GM21737 (cell line): ENCODE results near the gene ACSS3.

Experiments used
- ATAC-seq: cut with Tn5 transposase; IDR thresholded peaks from one replicate; pipeline ENCODE4 v1.9.1; 2021; ENCODE audit warnings: mild to moderate bottlenecking, moderate library complexity; ENCODE audit not compliant: unreplicated experiment

ACSS3 gene

DNA sequence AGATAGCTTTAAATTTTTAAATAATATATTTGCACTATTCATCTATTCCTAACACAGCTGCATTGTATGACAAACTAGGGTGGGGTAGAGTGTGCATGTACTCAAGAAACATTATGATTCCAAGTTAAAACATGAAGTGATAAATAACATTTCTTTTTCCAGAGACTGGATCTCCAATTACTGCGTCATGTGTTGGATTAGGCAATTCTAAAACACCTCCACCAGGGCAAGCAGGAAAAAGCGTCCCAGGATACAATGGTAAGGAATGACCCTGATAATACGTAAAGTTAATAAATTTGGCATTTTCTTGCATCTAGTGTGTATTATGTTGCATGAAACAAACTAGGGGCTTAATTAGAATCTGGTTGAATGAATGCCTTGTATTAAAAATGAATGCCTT lies 138.9 kb downstream of the ACSS3 start:
- no peak for ATAC-seq

DNA sequence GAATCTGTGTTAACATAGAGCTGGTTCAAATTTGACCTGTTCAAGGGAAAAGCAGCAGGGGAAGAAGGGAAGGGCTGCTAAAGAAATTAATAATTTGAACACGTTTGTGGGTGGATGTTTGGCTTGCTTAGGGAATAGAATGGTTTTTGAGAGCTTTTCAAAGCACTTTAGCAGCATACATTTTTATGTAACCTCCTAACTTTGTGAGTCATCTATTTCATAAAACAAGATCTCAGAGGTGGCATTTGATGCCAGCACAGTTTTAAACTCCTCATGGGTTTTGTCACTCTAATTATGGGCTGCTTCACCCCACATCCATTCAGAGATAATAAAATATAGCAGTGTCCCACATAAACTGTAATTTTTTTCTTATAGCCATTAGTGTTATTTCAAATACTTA lies 143.8 kb downstream of the ACSS3 start:
- no peak for ATAC-seq

GRCh38 chr12:81222846-81223592 lies 145.1 kb downstream of the ACSS3 start:
- ATAC-seq, result no peak

DNA sequence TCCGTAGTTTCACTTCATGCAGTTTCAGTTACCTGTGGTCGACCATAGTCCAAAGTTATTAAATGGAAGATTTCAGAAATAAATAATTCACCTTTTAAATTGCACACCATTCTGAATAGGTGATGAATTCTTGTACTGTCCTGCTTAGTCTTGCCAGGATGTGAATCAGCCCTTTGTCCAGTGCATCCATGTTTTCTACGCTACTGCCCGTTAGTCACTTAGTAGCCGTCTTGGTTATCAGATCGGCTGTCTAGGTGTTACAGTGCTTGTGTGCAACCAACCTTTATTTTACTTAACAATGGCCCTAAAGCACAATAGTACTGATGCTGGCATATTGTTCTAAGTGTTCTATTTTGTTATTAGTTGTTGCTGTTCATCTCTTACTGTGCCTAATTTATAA lies 146.7 kb downstream of the ACSS3 start:
- ATAC-seq, result no peak

- no peak for ATAC-seq
These were observed 151.9 kb downstream of the ACSS3 start for GRCh38 chr12:81229759-81230158.

GRCh38 chr12:81231574-81232368 lies 153.9 kb downstream of the ACSS3 start:
- no peak for ATAC-seq

GRCh38 chr12:81245458-81245857 lies 167.6 kb downstream of the ACSS3 start:
- ATAC-seq, result no peak

- no peak for ATAC-seq
These were observed 168.2 kb downstream of the ACSS3 start for GRCh38 chr12:81245907-81246570.

DNA sequence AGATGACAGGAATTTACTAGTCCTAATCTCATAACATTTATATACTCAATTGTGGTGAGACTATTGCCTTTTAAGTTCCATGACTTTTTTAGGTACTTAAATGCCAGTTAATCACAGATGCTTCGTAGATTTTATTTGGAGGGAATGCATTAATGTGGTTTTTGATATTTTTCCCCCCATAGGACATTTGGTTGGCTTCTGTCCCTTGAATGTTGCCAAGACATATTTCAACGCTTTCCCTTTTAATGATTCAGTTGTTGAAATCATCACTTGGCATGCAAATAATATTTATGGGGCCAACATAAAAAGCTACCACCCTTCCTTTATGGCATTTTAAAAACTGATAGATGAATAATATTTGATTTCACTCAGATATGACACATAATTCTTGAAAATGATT lies 172.1 kb downstream of the ACSS3 start:
- no peak for ATAC-seq

DNA sequence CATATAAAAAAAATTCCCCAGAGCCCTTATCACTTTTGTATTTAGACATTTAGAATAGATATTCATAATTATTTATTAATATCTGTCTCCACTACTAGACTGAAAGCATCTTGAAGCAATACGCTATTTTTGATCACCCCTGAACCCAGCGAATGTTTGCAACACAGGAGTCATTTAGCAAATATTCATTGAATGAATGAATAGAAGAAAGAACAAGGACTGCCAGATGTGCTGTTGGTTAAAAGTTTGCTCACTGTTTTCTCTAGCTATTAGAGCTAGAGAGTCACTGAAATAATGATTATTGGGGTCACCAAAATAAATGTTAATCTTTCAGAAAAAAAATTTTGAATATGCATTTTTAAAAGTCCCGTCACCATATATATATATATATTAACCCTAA lies 174.3 kb downstream of the ACSS3 start:
- no peak for ATAC-seq

- ATAC-seq, result no peak
These were observed 175.5 kb downstream of the ACSS3 start for GRCh38 chr12:81253360-81253759.

DNA sequence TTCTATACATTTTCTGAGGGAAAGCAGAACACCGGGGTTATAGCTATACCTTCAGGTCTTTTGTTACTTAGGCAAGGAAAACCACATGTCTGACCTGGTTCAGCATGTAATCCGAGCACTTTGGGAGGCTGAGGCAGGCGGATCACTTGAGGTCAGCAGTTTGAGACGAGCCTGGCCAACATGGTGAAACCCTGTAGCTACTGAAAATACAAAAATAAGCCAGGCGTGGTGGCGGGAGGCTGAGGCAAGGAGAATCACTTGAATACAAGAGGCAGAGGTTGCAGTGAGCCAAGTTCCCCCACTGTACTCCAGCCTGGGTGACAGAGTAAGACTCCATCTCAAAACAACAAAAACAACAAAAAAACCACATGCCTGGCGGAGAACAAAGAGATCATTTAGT lies 177.6 kb downstream of the ACSS3 start:
- ATAC-seq, result no peak

DNA sequence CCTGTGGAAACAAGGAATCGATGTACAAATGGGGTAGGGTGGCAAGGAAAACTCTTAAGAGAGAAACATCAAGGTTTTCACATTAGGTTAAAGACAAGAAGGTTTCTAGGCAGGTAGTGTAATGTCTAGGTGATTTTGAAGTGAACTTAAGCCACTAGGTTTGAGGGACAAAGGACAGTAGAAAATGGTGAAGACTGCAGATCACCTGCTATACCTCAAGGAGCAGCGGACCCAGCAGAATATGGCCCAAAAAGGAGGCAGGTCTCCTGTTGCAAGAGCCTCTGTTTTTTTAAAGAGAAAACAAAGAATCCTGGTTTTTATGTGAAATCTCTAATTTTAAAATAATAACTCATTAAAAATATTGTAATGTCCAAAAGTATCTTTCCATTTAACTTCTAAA lies 178.1 kb downstream of the ACSS3 start:
- no peak for ATAC-seq

GRCh38 chr12:81257947-81258551 lies 180.2 kb downstream of the ACSS3 start:
- no peak for ATAC-seq

DNA sequence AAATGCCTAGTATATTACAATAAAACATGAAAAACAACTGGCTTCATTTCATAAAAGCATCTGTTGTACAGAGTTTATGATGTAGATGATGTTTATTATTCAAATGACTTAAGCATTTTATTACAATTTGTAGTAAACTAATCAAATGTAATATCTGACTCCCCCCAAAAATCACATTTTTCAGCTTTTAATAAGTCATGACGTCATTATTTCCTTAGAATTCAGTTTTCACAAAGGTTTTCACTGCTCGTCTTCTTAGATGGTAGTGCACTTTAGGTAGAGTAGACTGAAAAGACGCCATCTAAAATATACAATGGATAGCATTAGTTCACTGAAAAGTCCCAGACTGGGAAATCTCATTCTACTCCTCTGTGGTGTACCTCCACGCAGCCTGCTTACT lies 181.5 kb downstream of the ACSS3 start:
- ATAC-seq, result no peak

DNA sequence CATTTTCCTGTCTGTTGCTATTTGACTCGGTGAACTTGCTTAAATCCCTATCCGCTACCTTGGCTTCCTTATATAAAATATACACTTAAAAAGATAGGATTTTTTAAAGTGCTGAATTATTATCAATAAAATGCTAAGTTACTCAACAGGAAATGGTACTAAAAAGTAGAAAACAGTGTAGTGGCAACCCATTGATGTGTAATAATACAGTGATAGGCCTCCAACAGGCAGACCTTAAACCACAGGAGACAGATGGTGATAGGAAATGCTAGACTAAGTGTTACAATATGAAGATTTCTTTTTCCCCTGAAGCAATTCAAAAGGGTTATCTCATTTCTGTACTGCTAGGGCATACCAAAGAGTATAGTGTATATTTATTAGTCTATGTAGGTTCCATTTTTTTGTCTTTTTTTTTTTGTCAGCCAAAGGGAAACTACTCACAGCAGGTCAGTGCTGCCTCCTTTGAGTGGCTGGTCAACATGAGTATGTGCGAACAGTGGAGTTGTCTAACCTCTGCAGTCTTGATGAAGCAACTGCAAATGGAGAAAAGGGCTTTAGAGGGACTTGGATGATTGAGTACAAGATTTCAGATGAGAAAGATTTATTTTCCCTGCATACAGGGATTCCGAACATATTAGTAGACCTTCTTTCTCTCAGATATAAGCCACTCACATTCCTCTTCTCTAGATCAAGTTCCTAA lies 183.8 kb downstream of the ACSS3 start:
- no peak for ATAC-seq

DNA sequence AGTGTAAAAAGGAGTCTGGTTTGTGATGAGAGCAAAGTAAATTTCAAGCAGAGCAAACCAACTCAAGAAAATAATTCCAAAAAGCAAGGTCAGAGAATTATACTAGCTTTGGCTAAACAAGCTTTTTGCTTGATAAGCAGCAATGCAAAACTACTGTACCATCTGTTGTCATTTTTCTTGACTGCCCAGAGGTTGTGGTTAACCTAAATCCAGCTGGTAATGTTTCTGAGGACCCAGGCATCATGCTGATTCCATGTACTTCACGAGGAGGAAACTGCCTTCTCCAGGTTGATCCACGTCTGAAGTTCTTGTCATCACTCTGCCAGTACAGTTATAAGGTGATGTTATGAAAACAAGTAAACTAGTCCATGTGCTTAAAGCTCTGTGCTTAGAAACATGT lies 185.2 kb downstream of the ACSS3 start:
- no peak for ATAC-seq

GRCh38 chr12:81270385-81270784 lies 192.5 kb downstream of the ACSS3 start:
- no peak for ATAC-seq

DNA sequence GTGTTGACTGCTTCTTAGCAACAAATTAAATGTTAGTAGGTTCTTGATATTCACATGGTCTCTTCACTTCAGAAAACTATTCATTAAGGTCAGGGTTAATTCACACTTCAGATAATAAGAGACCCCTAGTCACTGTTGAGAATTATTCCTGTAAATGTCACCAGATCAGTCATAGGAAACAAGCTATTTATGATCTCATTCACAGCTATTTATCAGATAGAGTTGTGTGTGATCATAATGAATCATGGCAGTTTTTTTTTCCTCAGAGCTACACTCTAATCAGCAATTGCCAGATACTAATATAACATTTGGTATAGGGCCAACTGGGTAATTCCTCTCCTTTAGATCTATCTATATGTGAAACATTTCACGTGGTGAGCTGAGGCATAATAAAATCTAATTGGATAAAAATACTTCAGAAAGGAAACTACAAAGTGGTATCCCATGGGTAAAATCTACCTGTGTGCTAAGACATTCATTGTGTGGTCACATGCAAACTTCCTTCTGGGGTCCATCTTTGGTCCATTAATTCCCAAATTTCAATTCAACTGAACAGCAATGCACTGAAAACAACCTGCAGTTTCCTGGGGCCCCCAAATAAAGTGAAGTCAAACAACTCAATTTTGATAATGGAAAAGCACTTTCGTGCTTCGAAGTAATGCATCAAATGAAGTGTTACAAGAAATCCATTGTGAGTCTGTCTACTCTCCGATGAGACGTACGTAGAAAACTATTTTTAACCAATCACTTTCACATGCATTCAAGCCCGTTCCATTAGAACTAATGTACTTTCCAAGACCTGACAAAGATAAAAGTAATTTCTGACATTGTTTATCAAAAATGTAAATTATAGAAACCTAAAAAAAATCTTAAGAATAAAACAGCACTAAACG lies 197.0 kb downstream of the ACSS3 start:
- ATAC-seq, result no peak

DNA sequence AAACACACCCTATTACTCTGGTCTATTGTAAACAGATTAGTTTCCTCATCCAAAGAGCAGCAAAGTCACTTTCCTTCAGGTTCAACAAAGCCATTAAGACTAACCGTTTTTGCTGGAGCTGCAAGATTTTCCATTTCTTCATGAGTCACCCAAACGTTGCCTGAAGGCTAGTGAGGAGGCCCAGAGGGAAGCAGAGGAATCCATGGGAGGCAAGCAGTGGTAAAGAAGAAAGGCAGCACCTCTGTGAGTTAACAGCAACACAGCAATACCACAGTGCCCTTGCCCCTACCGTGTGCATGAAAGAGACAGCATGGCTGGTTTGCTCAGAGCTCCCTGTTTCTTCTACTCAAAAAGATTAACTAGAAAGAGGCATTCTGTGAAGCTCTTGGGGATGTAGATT lies 206.3 kb downstream of the ACSS3 start:
- ATAC-seq, result no peak
